Activated CD8-positive, alpha-beta memory T cell treated with anti-CD3 and anti-CD28 coated beads for 24 hours (primary cell): ENCODE results near the gene IL1RAPL1.

Experiments
- DNase-seq: peaks from one replicate; pipeline ENCODE4 v3.0.0-alpha.2; 2020

IL1RAPL1 gene

GRCh38 chrX:28586981-28587551 is at the start of gene IL1RAPL1:
Gene IL1RAPL1 (plus strand): TSS chrX:28587446.
- DNase-seq, result no peak

- DNase-seq, result no peak
Measured at GRCh38 chrX:28542791-28543190, 44.5 kb upstream of the IL1RAPL1 start.

- DNase-seq, result no peak
Measured at GRCh38 chrX:28549838-28550237, 37.4 kb upstream of the IL1RAPL1 start.

DNA sequence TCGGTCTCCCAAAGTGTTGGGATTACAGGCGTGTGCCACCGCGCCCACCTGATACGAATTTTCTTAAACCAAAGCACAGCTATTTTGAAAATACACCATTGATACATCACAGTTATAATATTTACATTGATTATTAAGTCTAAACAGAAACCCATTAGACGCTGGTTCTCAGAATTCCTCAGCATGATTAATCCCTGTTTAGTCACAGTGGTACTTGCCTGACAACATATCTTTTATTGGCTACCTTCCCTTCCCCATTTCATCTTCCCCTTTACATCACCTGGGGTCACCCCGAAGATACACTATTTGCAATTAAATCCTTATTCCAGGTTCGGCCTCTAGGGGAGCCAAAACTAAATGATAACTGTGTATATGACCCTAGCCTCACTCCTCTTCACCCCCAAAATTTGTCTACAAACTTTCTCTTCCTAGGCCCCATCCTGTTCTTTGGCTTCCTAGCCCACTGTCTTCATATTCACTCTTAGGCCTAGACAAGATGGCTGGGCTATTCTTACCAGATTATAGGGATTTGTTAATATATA is 36.8 kb upstream of the IL1RAPL1 start:
- no peak for DNase-seq

DNA sequence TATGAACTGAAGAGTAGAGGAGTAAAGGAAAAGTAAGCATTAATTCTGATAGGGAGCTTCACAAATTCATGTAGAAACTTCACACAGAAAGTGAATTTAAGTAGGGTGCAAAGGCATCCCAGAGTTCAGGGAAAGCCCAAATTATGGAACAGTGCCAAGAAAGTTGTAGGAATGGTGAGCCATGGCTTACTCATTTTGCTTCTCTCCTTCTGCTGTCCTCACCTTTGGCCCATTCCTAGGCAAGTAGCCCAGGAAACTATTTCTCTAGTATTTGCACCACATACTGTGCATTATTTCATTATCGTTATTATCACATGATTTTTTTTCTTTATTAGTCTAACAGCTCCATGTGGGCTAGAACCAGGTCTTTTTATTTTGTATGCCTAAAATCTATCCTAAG is 34.9 kb upstream of the IL1RAPL1 start:
- no peak for DNase-seq

- DNase-seq, result no peak
Measured at GRCh38 chrX:28552882-28553829, 34.1 kb upstream of the IL1RAPL1 start.

GRCh38 chrX:28576117-28576516 is 11.1 kb upstream of the IL1RAPL1 start:
- no peak for DNase-seq

GRCh38 chrX:28581522-28581921 is 5.7 kb upstream of the IL1RAPL1 start:
- no peak for DNase-seq

DNA sequence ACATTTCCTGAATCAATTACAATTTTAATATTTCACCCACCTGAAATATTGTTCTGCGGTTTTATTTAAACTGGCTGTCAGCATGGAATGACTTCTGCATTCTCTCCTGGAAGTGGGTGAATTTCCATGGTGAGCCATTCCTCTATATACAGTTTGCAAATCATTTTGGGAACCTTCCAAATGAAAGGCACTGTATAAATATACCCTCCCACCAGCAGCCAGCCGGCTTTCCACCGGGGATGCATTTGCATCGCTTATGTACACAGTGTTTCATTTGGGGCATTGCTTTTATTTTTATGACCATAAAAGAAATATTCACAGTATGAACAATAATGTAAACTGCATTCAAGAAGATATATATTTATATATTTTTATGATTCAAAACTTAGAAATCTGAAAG is 4.7 kb upstream of the IL1RAPL1 start:
- DNase-seq, result no peak

DNA sequence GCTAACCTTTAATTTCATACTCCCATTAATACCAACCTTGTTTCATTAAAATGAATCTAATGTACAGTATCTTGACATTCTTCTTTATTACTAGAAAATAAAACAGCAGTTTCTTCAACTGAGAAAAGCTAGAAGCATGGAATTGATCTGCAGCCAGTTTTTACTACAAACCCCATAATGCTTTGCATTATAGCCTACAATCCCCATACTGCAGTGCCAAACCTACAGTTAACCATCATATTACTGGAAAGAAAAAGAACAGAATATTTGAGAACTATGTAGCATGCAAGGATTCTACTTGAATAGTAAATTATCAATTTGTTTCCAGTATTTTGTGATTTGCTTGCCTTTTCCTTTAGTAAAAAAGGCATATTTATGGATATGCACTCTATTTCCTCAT is 3.2 kb upstream of the IL1RAPL1 start:
- DNase-seq, result no peak

DNA sequence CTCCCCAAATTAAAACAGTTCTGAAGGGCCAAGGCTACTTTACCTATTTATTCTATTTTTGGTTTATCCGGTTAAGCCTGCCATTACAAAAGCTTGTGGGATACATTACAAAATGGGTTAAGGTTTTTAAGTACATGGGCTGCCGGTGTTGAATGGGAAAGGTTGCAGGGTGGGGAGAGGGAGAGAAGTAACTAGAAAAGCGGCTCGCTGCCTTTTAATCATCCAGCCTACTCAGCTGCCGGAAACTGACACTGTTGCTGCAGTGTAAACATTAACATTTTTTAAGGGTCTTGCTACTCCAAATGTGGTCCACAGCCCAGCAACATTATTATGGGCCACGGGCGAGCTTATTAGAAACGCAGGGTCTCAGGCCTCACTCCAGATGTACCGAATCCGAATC is 1.5 kb upstream of the IL1RAPL1 start:
- DNase-seq, result no peak

DNA sequence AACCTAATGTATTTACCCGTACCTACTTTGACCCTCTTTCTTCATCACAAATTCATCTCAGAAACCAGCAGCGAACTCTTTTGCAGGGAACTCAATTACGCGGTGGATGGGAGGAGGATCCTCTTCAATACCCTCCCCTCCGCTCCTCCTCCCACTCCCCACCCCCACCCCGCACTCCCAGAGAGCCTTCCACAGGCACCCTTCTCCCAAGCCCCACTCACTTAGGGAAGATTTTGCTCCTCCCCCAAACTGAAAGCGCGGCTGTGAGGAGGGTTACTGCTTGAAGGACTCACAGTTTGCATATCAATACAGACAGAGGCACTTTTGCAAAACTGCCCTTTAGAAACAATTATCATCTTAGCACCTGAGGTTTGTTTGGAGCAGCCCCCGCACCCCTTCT is 960 bp upstream of the IL1RAPL1 start:
- no peak for DNase-seq

GRCh38 chrX:28589046-28589445 is 1.8 kb downstream of the IL1RAPL1 start:
- no peak for DNase-seq

- no peak for DNase-seq
Measured at GRCh38 chrX:28590396-28590795, 3.1 kb downstream of the IL1RAPL1 start.

DNA sequence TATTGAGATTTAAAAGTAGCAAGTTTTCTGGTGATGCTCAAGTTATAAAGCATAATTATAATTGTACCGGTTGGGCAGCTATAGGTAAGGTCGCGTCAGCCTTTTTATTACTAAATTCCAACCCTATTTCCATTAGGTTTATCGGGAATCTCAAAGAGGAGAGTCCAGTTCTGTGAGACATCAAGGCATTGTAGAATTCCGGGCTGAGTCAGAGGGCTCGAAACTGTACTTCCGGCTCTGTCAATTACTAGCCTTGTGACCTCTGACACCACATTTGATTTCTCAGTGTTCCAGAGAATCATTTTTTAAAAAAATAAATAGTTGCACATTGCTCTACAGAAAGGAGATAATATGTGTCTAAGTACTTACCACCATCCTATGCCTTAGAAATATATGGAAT is 4.3 kb downstream of the IL1RAPL1 start:
- DNase-seq, result no peak

DNA sequence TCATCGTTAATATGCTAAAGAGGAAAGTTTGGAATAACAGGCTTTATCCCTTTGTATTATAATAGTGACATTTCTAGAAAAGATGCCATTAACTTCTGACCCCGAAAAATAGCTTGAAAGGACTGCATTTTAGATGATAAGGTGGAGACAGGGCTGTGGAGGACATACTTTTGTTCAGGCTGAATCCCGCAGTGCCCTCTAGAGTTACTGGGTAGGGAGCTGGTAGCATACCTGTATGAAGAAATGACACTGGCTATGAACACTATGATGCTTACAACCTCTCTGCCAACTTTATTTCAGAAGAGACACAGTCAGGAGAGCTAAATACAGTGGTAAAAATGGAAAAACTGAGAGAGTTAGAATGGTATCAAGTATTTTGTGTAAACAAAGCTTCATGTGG is 8.1 kb downstream of the IL1RAPL1 start:
- DNase-seq, result no peak

DNA sequence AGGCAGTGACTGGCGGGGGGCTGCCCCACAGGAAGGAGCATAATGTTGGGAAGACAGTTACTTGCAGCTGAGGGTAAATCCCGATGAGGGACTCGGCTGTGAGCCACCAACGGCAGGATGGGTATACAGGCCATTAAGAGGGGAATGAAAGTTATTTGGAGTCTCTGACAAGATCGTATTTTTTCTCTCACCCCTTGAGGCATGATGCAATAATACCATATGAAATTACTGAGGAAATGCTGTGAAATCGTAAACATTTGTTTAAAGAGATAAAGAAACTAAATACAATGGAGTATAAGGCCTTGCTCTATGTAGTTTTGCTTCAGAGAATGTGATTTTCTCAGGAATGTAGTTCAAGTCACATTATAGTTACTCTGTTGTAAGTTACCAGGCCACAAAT is 12.7 kb downstream of the IL1RAPL1 start:
- no peak for DNase-seq

DNA sequence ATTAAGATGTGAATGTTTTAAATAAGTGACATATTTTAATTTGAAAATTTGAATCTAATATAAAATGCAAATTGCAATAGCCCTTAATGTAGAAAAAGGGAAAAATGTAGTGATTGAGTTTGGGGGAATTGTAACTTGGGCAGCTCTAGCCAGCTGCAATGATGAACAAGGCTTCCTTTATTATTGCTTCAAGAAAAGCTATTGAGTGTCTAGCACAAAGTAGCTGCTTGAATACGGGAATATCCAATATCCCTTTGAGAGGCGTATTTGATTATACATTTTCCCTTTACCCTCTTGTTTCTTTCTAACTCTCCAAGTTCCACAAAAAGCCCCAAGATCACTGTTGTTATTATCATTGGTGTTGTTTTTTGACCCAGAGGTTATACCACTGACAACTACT is 21.8 kb downstream of the IL1RAPL1 start:
- DNase-seq, result no peak

DNA sequence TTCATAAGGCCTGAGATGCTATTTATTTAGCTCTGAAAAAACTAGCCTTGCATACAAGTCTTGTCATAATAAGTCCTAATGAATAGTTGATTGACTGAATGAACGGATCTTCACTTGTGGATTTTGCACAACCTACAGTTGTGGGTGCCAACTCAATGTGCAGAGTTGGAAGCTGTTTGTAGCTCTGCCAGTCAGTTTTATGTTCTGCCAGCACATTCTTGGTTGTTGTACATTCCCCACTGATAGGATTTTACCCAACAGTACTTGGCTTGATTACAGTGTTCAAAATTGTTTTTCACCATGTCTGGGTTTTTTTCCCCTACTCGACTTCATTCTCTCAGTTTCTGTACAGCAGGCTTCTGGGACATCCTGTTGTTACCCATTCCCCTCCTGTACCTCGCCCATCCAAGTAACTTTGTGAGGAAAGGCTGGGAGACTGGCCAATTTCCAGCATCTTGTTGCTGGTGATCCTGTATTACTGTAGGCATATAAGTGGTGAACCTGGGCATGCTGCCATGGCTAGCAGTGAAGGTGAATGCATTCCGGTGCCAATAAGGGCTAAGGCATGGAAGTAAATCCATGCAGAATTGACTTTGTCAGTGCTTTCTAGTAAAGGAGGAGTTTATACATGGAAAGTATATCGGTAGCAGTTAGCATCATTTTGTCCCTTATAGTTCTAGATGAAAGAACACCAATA is 22.8 kb downstream of the IL1RAPL1 start:
- DNase-seq, result no peak

- DNase-seq, result no peak
Measured at GRCh38 chrX:28610746-28611145, 23.5 kb downstream of the IL1RAPL1 start.

GRCh38 chrX:28613558-28613957 is 26.3 kb downstream of the IL1RAPL1 start:
- no peak for DNase-seq

DNA sequence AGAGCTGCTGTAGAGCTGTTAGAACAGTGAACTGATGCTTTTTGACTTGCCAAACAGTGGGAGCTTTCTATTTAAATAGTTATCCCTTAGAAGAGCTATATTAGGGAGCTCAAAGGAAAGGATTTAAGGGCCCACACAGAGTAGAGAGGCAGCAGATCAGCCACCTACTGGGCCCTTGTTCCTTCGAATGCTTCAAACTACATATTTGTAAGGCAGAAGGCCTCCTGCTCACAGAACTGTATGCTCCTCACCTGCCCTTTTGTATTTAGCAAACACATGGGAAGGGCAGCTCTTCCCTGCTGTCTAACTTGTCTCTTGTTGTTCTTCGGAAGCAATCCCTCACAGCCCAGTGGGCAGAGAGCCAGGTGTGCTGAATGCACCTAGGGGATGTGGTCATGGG is 38.0 kb downstream of the IL1RAPL1 start:
- DNase-seq, result no peak

DNA sequence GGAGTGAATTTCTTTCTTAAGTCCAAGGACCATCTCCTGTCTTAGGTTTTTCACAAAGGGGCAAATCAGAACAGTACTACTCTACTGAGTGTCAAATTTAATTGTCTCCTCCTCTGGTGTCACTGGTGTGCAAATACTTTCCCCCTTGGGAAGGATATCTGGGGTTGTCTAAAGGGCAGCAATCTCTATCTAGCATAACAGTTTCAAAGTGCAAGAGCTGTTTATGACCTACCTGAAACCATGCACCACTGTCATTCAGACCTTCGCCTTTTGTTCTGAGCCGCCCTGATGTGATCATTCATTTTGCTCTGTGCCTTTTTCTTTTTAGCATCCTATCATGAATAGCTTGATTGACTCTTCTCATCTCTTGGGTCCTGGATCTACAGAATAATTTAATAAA is 39.3 kb downstream of the IL1RAPL1 start:
- DNase-seq, result no peak

GRCh38 chrX:28628120-28628519 is 40.9 kb downstream of the IL1RAPL1 start:
- no peak for DNase-seq
